Liver (tissue), 9 donors: ENCODE measurements around the gene SOBP. TPM values are rescaled to one million over a fixed set of nuclear protein-coding genes. Genes with fewer than 3 reads are reported as not detected.

Experiments
- DNase-seq: peaks from one replicate; pipeline ENCODE4 v3.0.0-alpha.2; 2017; ENCODE audit warnings: low spot score
- H3K27ac ChIP-seq, 2 donors: one replicate each; pipeline ENCODE4 v1.7.0; 2013; ENCODE audit warnings: inconsistent platforms in 2 of 2, low read length in 2 of 2, control low read depth in 1 of 2, low read depth in 1 of 2, mild to moderate bottlenecking in 1 of 2
- H3K27me3 ChIP-seq, 4 donors: one replicate each; pipeline versions ENCODE4 v1.6.1 to v1.7.0; 2013; ENCODE audit warnings: low read length in 3 of 4, inconsistent platforms in 1 of 4, mild to moderate bottlenecking in 1 of 4, moderate library complexity in 1 of 4; ENCODE audit not compliant: control insufficient read depth in 4 of 4, insufficient read depth in 4 of 4
- H3K36me3 ChIP-seq, 4 donors: one replicate each; pipeline versions ENCODE4 v1.6.1 to v1.7.0; 2013; ENCODE audit warnings: low read length in 3 of 4, mild to moderate bottlenecking in 3 of 4, low read depth in 1 of 4, moderate library complexity in 1 of 4; ENCODE audit not compliant: control insufficient read depth in 4 of 4, insufficient read depth in 3 of 4
- H3K4me1 ChIP-seq, 4 donors: one replicate each; pipeline versions ENCODE4 v1.6.1 to v1.7.0; 2013; ENCODE audit warnings: low read length in 3 of 4, mild to moderate bottlenecking in 3 of 4, moderate library complexity in 1 of 4; ENCODE audit not compliant: control insufficient read depth in 4 of 4, insufficient read depth in 4 of 4
- H3K4me3 ChIP-seq, 3 donors: one replicate each; pipeline versions ENCODE4 v1.6.1 to v1.7.0; 2013; ENCODE audit warnings: low read length in 3 of 3, control low read depth in 1 of 3, low read depth in 1 of 3, mild to moderate bottlenecking in 1 of 3
- H3K9ac ChIP-seq, 2 donors: one replicate each; pipeline ENCODE4 v1.7.0; 2013; ENCODE audit warnings: low read length in 2 of 2, mild to moderate bottlenecking in 2 of 2, moderate library complexity in 2 of 2, control low read depth in 1 of 2, low read depth in 1 of 2
- H3K9me3 ChIP-seq, 4 donors: one replicate each; pipeline versions ENCODE4 v1.6.1 to v1.7.0; 2013; ENCODE audit warnings: low read length in 3 of 4; ENCODE audit not compliant: control insufficient read depth in 4 of 4
- EGR1 ChIP-seq, 2 donors: IDR thresholded peaks; 2 replicates each; pipeline ENCODE4 v1.6.1; 2016 to 2018; ENCODE audit warnings: antibody characterized with exemption in 2 of 2, low read depth in 2 of 2
- FOXA1 ChIP-seq: IDR thresholded peaks from 2 replicates; pipeline ENCODE4 v1.6.1; 2016; ENCODE audit warnings: antibody characterized with exemption
- FOXA2 ChIP-seq: IDR thresholded peaks from 2 replicates; pipeline ENCODE4 v1.6.1; 2016; ENCODE audit warnings: antibody characterized with exemption
- GABPA ChIP-seq, 2 donors: IDR thresholded peaks in 1 of 2; conservative IDR thresholded peaks in 1 of 2; 2 replicates each; pipeline ENCODE4 v1.6.1; 2016; ENCODE audit warnings: antibody characterized with exemption in 2 of 2, mild to moderate bottlenecking in 1 of 2, moderate library complexity in 1 of 2
- HNF4A ChIP-seq, 2 donors: conservative IDR thresholded peaks; 2 replicates each; pipeline ENCODE4 v1.6.1; 2016; ENCODE audit warnings: antibody characterized with exemption in 2 of 2, mild to moderate bottlenecking in 2 of 2
- HNF4G ChIP-seq: IDR thresholded peaks from 2 replicates; pipeline ENCODE4 v1.6.1; 2016; ENCODE audit warnings: antibody characterized with exemption
- JUND ChIP-seq, 2 donors: IDR thresholded peaks; 2 replicates each; pipeline ENCODE4 v1.6.1; 2016; ENCODE audit warnings: antibody characterized with exemption in 2 of 2
- NR2F2 ChIP-seq: IDR thresholded peaks from 2 replicates; pipeline ENCODE4 v1.6.1; 2016; ENCODE audit warnings: antibody characterized with exemption
- RAD21 ChIP-seq, 2 donors: IDR thresholded peaks; 2 replicates each; pipeline ENCODE4 v1.6.1; 2016; ENCODE audit warnings: antibody characterized with exemption in 2 of 2, mild to moderate bottlenecking in 2 of 2
- RXRA ChIP-seq, 2 donors: IDR thresholded peaks; 2 replicates each; pipeline ENCODE4 v1.6.1; 2017 to 2018; ENCODE audit warnings: antibody characterized with exemption in 2 of 2, mild to moderate bottlenecking in 1 of 2
- SP1 ChIP-seq: IDR thresholded peaks from 2 replicates; pipeline ENCODE4 v1.6.1; 2018; ENCODE audit warnings: antibody characterized with exemption, mild to moderate bottlenecking
- TAF1 ChIP-seq: conservative IDR thresholded peaks from 2 replicates; pipeline ENCODE4 v1.6.1; 2016; ENCODE audit warnings: antibody characterized with exemption, mild to moderate bottlenecking
- WGBS: extraction: QIAGEN DNeasy Blood & Tissue Kit; methylation state at CpG from one replicate; pipeline ENCODE4 v1.1.7; 2013; 5-methylcytosine and 5-hydroxymethylcytosine counted together
- polyA plus RNA-seq, 2 donors: library from polyadenylated mRNA; stranded (reverse) in 1 of 2; unstranded in 1 of 2; fragments of 200-250 nt in 1 of 2; fragments of >200 nt in 1 of 2; fragmentation: Nextera tagmentation in 1 of 2; extraction: Ambion mirVana in 1 of 2; gene quantifications; one replicate each; pipeline versions ENCODE4 v1.2.1 to v1.2.3, GENCODE V29; 2013 to 2015
- total RNA-seq, 2 donors: library from RNA; depleted of rRNA; stranded (reverse); fragments of >200 nt; gene quantifications; one replicate each; pipeline ENCODE4 v1.2.3, GENCODE V29; 2014
- TF ChIP-seq, protein P1 (sequence below): IDR thresholded peaks from 2 replicates; pipeline ENCODE4 v1.6.1; 2016; ENCODE audit warnings: antibody characterized with exemption
- TF ChIP-seq, protein P2 (sequence below): fragments of 150-350 bp; IDR thresholded peaks from 2 replicates; pipeline ENCODE4 v1.5.1; 2017; ENCODE audit warnings: improper control_type of control experiment, low read depth, low read length; ENCODE audit not compliant: missing input control
- TF ChIP-seq, protein P3 (sequence below): IDR thresholded peaks from 2 replicates; pipeline ENCODE4 v1.6.1; 2016; ENCODE audit warnings: antibody characterized with exemption
- donor health status: healthy.
- donor health status: healthy.
- donor health status: healthy.
- donor health status: healthy.
- donor health status: healthy.

The SOBP gene
- total and polyA plus RNA-seq, 4 donors = 0.99 to 5.4 (median 1.9) TPM

DNA sequence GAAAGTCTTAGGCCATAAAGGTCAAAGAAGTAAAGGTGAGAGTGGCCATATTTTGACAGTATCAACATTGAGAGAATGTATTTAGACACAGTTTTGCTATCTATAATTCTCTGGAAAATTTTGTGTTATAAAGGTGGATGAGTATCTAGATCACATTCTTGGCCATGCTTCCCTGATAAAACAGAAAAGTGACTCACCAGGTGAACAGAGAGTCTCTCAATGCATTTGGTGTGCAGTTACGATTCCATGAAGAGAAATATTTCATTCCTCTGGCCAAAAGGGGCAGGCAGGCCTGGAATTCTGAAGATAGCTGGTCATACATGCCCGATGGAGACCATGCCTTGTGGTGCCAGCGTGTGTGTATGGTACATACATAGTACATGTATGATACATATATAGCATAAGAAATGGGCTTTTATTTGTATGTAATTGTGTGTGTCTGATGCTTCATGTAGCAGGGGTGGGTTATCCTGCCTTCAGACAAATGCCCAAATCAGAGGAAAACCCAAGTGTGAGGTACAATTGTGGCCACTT lies 164.0 kb downstream of the SOBP start:
- no peak overlapping the region for H3K9ac ChIP-seq
- WGBS = 95% methylated on average over 3 of the region's 3 CpGs
- H3K4me1 ChIP-seq = peaks cover 0 to 3% (median 0%) of the 10 kb centered on the region in 4 donors

DNA sequence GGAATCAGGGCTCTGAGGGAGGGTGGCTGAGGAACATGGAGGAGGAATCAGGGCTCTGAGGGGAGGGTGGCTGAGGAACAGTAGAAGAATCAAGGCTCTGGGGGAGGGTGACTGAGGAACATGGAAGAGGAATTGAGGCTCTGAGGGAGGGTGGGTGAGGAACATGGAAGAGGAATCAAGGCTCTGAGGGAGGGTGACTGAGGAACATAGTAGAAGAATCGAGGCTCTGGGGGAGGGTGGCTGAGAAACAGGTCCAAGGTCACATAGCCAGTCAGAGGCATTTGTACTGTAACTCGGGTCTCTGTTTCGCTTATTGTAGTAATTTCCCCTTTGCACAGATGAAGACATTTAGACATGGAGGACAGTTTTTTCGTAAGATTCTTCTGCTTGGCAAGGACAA lies 164.8 kb downstream of the SOBP start:
- H3K4me1 ChIP-seq = peaks cover 0 to 3% (median 0%) of the 10 kb centered on the region in 4 donors
- no peak for DNase-seq

More for the DNA sequence above, 164.0 kb downstream of the SOBP start:
- Histone ChIP-seq H3K4me3 (no peak overlapping the region), H3K9me3 (no peaks in the 10 kb centered on the region), H3K27me3 (no peaks in the 10 kb centered on the region), H3K36me3 (no peaks in the 10 kb centered on the region), H3K27ac (no peak overlapping the region)
- no peak for TF ChIP-seq SP1
- no peak for TF ChIP-seq EGR1 (IDR thresholded peaks at IDR 0.05; ENCODE audit: low read depth in 2 of 2)
- TF ChIP-seq, protein P1, sequence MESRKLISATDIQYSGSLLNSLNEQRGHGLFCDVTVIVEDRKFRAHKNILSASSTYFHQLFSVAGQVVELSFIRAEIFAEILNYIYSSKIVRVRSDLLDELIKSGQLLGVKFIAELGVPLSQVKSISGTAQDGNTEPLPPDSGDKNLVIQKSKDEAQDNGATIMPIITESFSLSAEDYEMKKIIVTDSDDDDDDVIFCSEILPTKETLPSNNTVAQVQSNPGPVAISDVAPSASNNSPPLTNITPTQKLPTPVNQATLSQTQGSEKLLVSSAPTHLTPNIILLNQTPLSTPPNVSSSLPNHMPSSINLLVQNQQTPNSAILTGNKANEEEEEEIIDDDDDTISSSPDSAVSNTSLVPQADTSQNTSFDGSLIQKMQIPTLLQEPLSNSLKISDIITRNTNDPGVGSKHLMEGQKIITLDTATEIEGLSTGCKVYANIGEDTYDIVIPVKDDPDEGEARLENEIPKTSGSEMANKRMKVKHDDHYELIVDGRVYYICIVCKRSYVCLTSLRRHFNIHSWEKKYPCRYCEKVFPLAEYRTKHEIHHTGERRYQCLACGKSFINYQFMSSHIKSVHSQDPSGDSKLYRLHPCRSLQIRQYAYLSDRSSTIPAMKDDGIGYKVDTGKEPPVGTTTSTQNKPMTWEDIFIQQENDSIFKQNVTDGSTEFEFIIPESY = no peak
- no peak for TF ChIP-seq RXRA (IDR thresholded peaks at IDR 0.05)
- TF ChIP-seq, protein P2, sequence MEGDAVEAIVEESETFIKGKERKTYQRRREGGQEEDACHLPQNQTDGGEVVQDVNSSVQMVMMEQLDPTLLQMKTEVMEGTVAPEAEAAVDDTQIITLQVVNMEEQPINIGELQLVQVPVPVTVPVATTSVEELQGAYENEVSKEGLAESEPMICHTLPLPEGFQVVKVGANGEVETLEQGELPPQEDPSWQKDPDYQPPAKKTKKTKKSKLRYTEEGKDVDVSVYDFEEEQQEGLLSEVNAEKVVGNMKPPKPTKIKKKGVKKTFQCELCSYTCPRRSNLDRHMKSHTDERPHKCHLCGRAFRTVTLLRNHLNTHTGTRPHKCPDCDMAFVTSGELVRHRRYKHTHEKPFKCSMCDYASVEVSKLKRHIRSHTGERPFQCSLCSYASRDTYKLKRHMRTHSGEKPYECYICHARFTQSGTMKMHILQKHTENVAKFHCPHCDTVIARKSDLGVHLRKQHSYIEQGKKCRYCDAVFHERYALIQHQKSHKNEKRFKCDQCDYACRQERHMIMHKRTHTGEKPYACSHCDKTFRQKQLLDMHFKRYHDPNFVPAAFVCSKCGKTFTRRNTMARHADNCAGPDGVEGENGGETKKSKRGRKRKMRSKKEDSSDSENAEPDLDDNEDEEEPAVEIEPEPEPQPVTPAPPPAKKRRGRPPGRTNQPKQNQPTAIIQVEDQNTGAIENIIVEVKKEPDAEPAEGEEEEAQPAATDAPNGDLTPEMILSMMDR = no peak
- TF ChIP-seq JUND (IDR thresholded peaks at IDR 0.05) = no peak
- TF ChIP-seq GABPA (IDR thresholded peaks at IDR 0.05 in 1 of 2, conservative IDR thresholded peaks at IDR 0.05 in 1 of 2) = no peak
- TF ChIP-seq HNF4A (conservative IDR thresholded peaks at IDR 0.05) = no peak
- TF ChIP-seq HNF4G = no peak
- TF ChIP-seq, protein P3, sequence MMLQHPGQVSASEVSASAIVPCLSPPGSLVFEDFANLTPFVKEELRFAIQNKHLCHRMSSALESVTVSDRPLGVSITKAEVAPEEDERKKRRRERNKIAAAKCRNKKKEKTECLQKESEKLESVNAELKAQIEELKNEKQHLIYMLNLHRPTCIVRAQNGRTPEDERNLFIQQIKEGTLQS = no peak
- TF ChIP-seq TAF1 = no peak
- no peak for DNase-seq

More for the DNA sequence above, 164.8 kb downstream of the SOBP start:
- no peak overlapping the region for H3K4me3 ChIP-seq
- 77% methylated on average over 4 of the region's 4 CpGs for WGBS
- no peaks in the 10 kb centered on the region for H3K27me3 ChIP-seq
- TF ChIP-seq, protein P2 = no peak
- TF ChIP-seq FOXA2 = no peak
- TF ChIP-seq RAD21 (IDR thresholded peaks at IDR 0.05) = no peak
- TF ChIP-seq HNF4G = no peak
- no peak for TF ChIP-seq NR2F2
- no peak for TF ChIP-seq FOXA1
- no peak for TF ChIP-seq TAF1
- TF ChIP-seq, protein P1 = no peak
- TF ChIP-seq, protein P3 = no peak
- TF ChIP-seq JUND (IDR thresholded peaks at IDR 0.05) = no peak
- no peak for TF ChIP-seq GABPA (IDR thresholded peaks at IDR 0.05 in 1 of 2, conservative IDR thresholded peaks at IDR 0.05 in 1 of 2)
- no peak overlapping the region for H3K27ac ChIP-seq
- H3K9ac ChIP-seq = no peak overlapping the region
- no peaks in the 10 kb centered on the region for H3K36me3 ChIP-seq
- no peaks in the 10 kb centered on the region for H3K9me3 ChIP-seq
